Natural killer cell (primary cell): ENCODE data around the gene UBE2Q1. TPM values are rescaled to one million over a fixed set of nuclear protein-coding genes. Genes with fewer than 3 reads are reported as not detected.
A peak's percentile ranks its signal among the peaks of the same experiment; 100 is the strongest.

ENCODE experiments used
- ATAC-seq, 3 donors: fragments of 150-1000 bp in 2 of 3; fragments of 200-7000 bp in 1 of 3; cut with Tn5 transposase; 1 replicate in 1 of 3; 2 replicates in 2 of 3; pipeline ENCODE4 v1.10.0; 2021; ENCODE audit warnings: mild to moderate bottlenecking in 2 of 3, moderate library complexity in 2 of 3
- DNase-seq, 2 donors: peaks; one replicate each; pipeline versions ENCODE4 v3.0.0 to v3.0.0-alpha.2; 2013 to 2021; ENCODE audit warnings: mixed read lengths in 1 of 2
- H3K27ac ChIP-seq: one replicate; pipeline ENCODE4 v1.5.1; 2013; ENCODE audit warnings: mild to moderate bottlenecking, low read length
- H3K27me3 ChIP-seq: one replicate; pipeline ENCODE4 v1.6.1; 2013; ENCODE audit warnings: low read length; ENCODE audit not compliant: control insufficient read depth, insufficient read depth
- H3K36me3 ChIP-seq: one replicate; pipeline ENCODE4 v1.6.1; 2013; ENCODE audit warnings: low read length; ENCODE audit not compliant: control insufficient read depth, insufficient read depth
- H3K4me1 ChIP-seq: one replicate; pipeline ENCODE4 v1.6.1; 2013; ENCODE audit warnings: low read length; ENCODE audit not compliant: control insufficient read depth, insufficient read depth
- H3K4me3 ChIP-seq: one replicate; pipeline ENCODE4 v1.5.1; 2013; ENCODE audit warnings: low read length
- H3K9me3 ChIP-seq: one replicate; pipeline ENCODE4 v1.6.1; 2013; ENCODE audit warnings: low read length; ENCODE audit not compliant: control insufficient read depth, insufficient read depth
- H3K27ac Mint-ChIP-seq, 2 donors: one replicate each; pipeline ENCODE4 v1.8.0; 2022; ENCODE audit warnings: mild to moderate bottlenecking in 2 of 2, mixed read lengths in 2 of 2, moderate library complexity in 1 of 2
- H3K27me3 Mint-ChIP-seq, 2 donors: one replicate each; pipeline ENCODE4 v1.8.0; 2022; ENCODE audit warnings: low read depth in 2 of 2, mixed read lengths in 2 of 2
- H3K36me3 Mint-ChIP-seq: one replicate; pipeline ENCODE4 v1.8.0; 2022; ENCODE audit warnings: mixed read lengths
- H3K4me1 Mint-ChIP-seq, 2 donors: one replicate each; pipeline ENCODE4 v1.8.0; 2022; ENCODE audit warnings: mixed read lengths in 2 of 2
- H3K4me3 Mint-ChIP-seq: one replicate; pipeline ENCODE4 v1.8.0; 2022; ENCODE audit warnings: mild to moderate bottlenecking, moderate library complexity, mixed read lengths
- H3K9me3 Mint-ChIP-seq, 2 donors: one replicate each; pipeline ENCODE4 v1.8.0; 2022; ENCODE audit warnings: mixed read lengths in 2 of 2
- WGBS: methylation state at CpG from one replicate; pipeline ENCODE4 v1.1.7; 2013; ENCODE audit warnings: missing lambda C conversion rate; ENCODE audit not compliant: insufficient coverage; 5-methylcytosine and 5-hydroxymethylcytosine counted together
- intact Hi-C: fragments of 100-400 bp; cut with micrococcal nuclease; formaldehyde crosslinking; loops from one replicate; pipeline ENCODE4 v1.14.2; 2022
- total RNA-seq, 4 donors: library from RNA; stranded (reverse); fragments of 120-200 nt in 1 of 4; gene quantifications; one replicate each; pipeline versions ENCODE4 v1.2.3 to v1.2.4, GENCODE V29; 2013 to 2022
- TF ChIP-seq, protein P1 (sequence below): fragments of 200-600 bp; IDR thresholded peaks from one replicate; pipeline ENCODE4 v1.8.0; 2022; ENCODE audit warnings: antibody characterized with exemption

UBE2Q1 gene
- total RNA-seq, 3 donors from 2014 or later (not counting 1 experiment from before 2014, with no cell fraction given), result 100 to 137 (median 112) TPM

DNA sequence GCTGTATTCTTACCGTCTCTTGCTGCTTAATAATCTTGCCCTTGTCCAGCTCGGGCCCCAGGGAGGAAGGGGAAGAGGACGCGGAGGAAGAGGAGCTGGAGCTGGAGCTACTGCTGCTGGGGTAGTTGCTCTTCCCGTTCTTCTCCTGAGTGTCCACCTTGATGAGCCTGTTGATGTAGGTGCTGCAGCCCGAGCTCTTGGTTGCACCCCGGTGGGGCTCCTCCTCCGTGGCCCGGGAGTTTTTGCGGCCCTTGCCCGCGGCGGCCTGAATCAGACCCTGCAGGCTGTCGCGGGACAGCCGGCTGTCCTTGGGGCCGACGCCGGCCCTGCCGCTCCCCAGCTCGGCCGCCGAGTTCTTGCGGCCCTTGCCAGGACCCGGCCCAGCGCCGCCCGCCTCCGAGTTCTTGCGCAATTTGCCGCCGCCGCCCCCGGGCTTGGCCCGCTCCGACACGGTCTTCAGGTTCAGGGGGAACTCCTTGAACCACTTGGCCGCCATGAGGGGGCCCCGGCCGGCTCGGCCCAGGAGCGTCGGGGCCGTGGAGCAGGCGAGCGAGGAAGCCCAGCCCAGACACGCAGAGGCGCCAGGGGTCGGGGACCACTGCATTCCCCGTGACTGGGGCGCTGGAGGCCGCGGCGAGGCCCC is 56.9 kb downstream of the UBE2Q1 start:
- H3K4me3 ChIP-seq, result no peak overlapping the region
- H3K27me3 ChIP-seq, result peaks cover 26% of the 10 kb centered on the region
- Mint-ChIP-seq H3K4me3 (peak overlapping the region; percentile 72), H3K27me3 (peaks cover 43 to 54% of the 10 kb centered on the region in 2 donors), H3K36me3 (no peaks in the 10 kb centered on the region), H3K27ac (no peak overlapping the region), H3K9me3 (no peaks in the 10 kb centered on the region), H3K4me1 (peaks cover 15 to 19% of the 10 kb centered on the region in 2 donors)
- no peaks in the 10 kb centered on the region for H3K9me3 ChIP-seq
- H3K36me3 ChIP-seq, result no peaks in the 10 kb centered on the region
- H3K4me1 ChIP-seq, result peaks cover 15% of the 10 kb centered on the region
- intact Hi-C loops, result no loop called here
- 19% methylated on average over 54 of the region's 54 CpGs for WGBS
- peak in 1 of 2 donors; percentile 19 for DNase-seq
- peak; percentile 43 to 52 (median 46) for ATAC-seq
- no peak overlapping the region for H3K27ac ChIP-seq
- TF ChIP-seq, protein P1, sequence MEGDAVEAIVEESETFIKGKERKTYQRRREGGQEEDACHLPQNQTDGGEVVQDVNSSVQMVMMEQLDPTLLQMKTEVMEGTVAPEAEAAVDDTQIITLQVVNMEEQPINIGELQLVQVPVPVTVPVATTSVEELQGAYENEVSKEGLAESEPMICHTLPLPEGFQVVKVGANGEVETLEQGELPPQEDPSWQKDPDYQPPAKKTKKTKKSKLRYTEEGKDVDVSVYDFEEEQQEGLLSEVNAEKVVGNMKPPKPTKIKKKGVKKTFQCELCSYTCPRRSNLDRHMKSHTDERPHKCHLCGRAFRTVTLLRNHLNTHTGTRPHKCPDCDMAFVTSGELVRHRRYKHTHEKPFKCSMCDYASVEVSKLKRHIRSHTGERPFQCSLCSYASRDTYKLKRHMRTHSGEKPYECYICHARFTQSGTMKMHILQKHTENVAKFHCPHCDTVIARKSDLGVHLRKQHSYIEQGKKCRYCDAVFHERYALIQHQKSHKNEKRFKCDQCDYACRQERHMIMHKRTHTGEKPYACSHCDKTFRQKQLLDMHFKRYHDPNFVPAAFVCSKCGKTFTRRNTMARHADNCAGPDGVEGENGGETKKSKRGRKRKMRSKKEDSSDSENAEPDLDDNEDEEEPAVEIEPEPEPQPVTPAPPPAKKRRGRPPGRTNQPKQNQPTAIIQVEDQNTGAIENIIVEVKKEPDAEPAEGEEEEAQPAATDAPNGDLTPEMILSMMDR, result no peak

DNA sequence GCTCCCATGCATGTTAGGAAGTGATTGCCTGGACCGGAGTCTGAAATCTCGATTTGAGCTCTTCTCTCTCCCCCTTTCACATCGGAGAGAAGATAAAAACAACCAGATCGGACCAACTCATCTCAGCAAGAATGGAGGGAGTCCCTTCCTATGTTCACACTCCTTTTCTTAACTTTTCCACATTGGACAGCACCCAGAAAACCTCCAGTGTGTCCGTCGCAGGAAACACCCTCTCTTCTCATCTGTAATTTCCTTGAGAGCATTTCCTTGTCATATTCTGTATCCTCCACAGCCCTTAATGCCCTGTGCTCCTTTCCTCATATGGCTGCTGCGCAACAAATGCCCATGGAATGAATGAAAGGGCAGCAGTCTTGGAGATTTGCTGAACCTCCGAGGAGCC is 57.9 kb downstream of the UBE2Q1 start:
- H3K27me3 Mint-ChIP-seq, result peaks cover 35 to 46% of the 10 kb centered on the region in 2 donors
- H3K36me3 Mint-ChIP-seq, result no peaks in the 10 kb centered on the region
- ATAC-seq, result no peak
- TF ChIP-seq, protein P1, result no peak
- peaks cover 15 to 23% of the 10 kb centered on the region in 2 donors for H3K4me1 Mint-ChIP-seq
- Histone ChIP-seq H3K4me1 (peaks cover 15% of the 10 kb centered on the region), H3K9me3 (no peaks in the 10 kb centered on the region), H3K27ac (no peak overlapping the region), H3K27me3 (peaks cover 26% of the 10 kb centered on the region), H3K36me3 (no peaks in the 10 kb centered on the region), H3K4me3 (no peak overlapping the region)
- intact Hi-C loops, result no loop called here
- WGBS, result 92% methylated on average over 8 of the region's 8 CpGs
- H3K4me3 Mint-ChIP-seq, result peak overlapping the region; percentile 43
- DNase-seq, result no peak
- H3K27ac Mint-ChIP-seq, result no peak overlapping the region
- no peaks in the 10 kb centered on the region for H3K9me3 Mint-ChIP-seq

- TF ChIP-seq, protein P1, result no peak
Measured at GRCh38 chr1:154499446-154499845, 59.0 kb downstream of the UBE2Q1 start.

More at GRCh38 chr1:154499446-154499845, 59.0 kb downstream of the UBE2Q1 start:
- H3K9me3 ChIP-seq, result no peaks in the 10 kb centered on the region
- no peak overlapping the region for H3K4me3 ChIP-seq
- ATAC-seq (no peak), DNase-seq (no peak)
- H3K36me3 Mint-ChIP-seq, result no peaks in the 10 kb centered on the region
- no peak overlapping the region for H3K27ac ChIP-seq
- H3K27me3 ChIP-seq, result peaks cover 26% of the 10 kb centered on the region
- peaks cover 31 to 38% of the 10 kb centered on the region in 2 donors for H3K27me3 Mint-ChIP-seq
- H3K27ac Mint-ChIP-seq, result no peak overlapping the region
- peaks cover 15 to 25% of the 10 kb centered on the region in 2 donors for H3K4me1 Mint-ChIP-seq
- peaks cover 19% of the 10 kb centered on the region for H3K4me1 ChIP-seq
- intact Hi-C loops, result no loop called here
- no peaks in the 10 kb centered on the region for H3K36me3 ChIP-seq
- H3K9me3 Mint-ChIP-seq, result no peaks in the 10 kb centered on the region
- WGBS, result 100% methylated on average over 1 of the region's 1 CpG
- no peak overlapping the region for H3K4me3 Mint-ChIP-seq

Other genes with a start within 250 kb of the UBE2Q1 start
- gene AQP10, start 237.6 kb downstream of the UBE2Q1 start, total RNA-seq, result under 1 TPM in 1 of 3 donors, not detected in 2; 0.82 TPM
- gene ATP8B2, start 233.1 kb downstream of the UBE2Q1 start, total RNA-seq, result 10 to 100 TPM; 47.8 to 67.5 (median 59.3) TPM
- 10 to 100 TPM in 1 of 3 donors, 1 to 10 TPM in 2; 2.0 to 10.6 (median 3.8) TPM for gene IL6R, start 153.3 kb downstream of the UBE2Q1 start, total RNA-seq
- under 1 TPM in 1 of 3 donors, not detected in 2; 0.38 TPM for gene TDRD10, start 56.4 kb downstream of the UBE2Q1 start, total RNA-seq
- gene SHE, start 56.2 kb downstream of the UBE2Q1 start, total RNA-seq, result under 1 TPM in 2 of 3 donors, not detected in 1; 0.10 to 0.14 TPM
- gene CHRNB2, start 9.1 kb upstream of the UBE2Q1 start, total RNA-seq, result not detected
- gene ADAR, start 49.5 kb upstream of the UBE2Q1 start, total RNA-seq, result 100 to 1,000 TPM; 260 to 281 (median 265) TPM